GM19468 (cell line): ENCODE results near the gene STXBP6.
"Not testable (repeated sequence)": the region's sequence is repeated elsewhere in the genome, so short reads cannot be mapped to it uniquely, and the experiment has no call there.

Experiments
- ATAC-seq: cut with Tn5 transposase; IDR thresholded peaks from one replicate; pipeline ENCODE4 v1.9.1; 2021; ENCODE audit warnings: mild to moderate bottlenecking, moderate library complexity, moderate number of reproducible peaks; ENCODE audit not compliant: unreplicated experiment; ENCODE audit errors: extremely low read depth

The STXBP6 gene

DNA sequence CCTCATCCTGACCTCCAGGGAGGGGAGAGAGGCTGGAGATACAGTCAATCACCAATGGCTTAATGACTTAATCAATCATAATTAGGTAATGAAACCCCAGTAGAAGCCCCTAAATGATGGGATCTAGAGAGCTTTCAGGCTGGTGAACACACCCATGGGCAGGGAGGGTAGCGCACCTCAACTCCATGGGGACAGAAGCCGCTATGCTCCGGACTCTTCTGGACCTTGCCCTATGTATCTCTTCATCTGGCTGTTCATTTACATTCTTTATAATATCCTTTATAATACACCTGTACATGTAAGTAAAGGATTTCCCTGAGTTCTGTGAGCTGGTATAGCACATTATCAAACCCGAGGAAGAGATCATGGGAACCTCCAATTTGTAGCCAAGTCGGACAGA is 205.9 kb downstream of the STXBP6 start:
- ATAC-seq = no peak

DNA sequence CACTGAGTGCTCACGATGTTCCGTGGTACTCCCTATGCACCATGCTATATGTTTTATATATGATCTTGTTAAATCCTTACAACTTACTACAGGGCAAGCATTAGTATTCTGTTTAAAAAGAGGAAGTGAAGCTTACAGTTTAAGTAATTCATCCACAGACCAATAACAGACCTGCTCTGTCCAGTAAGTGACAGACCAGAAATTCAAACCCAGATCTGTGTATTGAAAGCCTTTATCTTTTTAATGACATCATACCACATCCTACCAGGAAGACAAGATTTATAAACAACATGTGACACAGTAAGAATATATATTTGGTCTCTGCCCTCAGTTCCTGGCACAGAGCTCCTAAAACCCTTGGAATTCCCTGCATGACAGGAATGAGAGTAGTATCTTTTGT is 206.5 kb downstream of the STXBP6 start:
- peak; percentile 85 for ATAC-seq

DNA sequence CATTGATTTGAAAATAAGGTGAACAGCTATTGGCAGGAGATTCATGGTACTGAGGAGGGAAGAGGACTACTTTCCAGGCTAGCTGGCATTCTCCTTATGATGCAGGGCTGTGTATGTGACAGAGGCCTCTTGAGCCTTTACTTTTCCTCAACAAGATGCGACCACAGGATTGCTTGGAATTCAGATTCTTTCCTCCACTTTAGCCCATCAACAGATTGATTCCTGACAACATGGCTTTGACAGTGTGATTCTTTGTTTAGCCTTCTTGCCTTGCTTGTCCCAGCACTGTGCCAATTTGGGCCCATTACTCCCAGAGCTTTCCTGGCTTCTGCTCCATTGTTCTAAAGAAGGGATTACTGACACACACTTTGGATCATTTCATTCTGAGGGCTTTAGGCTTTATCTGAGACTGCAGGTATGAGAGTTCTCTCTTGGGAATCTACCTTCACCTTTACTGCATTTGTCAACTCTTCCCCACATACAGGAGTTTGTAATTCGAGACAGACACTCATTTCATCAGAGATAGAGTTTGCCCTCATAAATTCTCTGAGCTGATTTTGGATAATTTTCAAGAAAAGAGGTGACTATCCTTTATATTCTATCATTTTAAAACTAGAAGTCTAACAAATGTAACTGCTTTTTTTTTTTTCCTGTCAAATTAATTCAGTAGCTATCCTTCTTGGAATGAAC is 209.6 kb downstream of the STXBP6 start:
- no peak for ATAC-seq

DNA sequence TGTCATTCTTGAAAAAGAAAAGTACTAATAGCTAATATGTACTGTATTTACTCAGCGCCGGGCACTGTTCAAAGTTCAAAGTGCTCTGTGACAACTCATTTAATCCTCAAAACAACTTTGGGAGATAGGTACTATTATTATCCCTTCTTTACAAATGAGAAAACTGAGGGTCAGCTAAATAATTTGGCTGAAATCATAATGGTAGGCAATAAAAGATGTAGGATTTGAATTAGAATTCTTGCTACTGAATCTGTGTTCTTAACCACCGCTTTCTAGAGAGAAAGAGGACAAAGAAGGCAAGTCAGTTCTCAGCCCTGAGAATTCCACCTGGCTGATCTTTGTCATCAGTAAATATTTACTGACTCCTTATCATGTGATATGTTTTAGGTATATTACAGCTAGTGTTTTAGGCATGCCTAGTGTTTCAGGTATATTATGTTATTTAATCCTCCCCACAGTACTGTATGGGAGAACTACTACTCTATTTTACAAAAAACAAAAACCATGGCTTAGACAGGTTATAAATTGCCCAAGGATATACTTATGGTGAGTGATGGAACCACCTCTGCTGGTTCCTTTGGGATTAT is 210.2 kb downstream of the STXBP6 start:
- no peak for ATAC-seq

DNA sequence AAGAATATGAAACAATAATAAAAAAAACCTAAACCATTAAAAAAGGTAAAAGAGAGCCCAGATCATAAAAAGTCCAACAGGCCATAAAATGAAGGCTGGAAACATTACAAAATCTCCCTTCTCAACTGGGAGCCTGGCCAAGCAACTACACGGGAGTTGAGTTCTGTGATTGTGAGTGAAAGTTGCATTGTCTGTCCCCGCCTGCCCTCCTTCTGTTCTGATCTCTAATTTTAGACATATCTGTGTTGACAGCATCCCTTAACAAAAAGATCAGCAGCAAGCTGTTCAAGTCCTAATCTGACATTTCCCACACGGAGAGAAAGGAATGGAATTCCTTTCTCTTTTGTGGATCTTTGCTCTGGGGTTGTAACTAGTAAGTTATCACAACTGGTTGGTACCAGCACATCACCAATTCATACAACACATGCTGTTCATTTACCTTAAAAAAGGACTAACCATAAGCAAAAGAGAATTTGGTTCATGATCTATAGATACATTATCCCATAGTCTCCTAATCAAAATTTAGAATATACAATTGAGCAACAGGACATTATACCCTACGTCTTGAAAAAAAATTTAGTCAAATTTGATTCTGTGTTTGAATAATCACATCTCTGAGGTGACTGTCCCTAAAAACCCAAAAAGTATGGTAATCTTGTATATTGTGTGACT is 210.9 kb downstream of the STXBP6 start:
- ATAC-seq = no peak

DNA sequence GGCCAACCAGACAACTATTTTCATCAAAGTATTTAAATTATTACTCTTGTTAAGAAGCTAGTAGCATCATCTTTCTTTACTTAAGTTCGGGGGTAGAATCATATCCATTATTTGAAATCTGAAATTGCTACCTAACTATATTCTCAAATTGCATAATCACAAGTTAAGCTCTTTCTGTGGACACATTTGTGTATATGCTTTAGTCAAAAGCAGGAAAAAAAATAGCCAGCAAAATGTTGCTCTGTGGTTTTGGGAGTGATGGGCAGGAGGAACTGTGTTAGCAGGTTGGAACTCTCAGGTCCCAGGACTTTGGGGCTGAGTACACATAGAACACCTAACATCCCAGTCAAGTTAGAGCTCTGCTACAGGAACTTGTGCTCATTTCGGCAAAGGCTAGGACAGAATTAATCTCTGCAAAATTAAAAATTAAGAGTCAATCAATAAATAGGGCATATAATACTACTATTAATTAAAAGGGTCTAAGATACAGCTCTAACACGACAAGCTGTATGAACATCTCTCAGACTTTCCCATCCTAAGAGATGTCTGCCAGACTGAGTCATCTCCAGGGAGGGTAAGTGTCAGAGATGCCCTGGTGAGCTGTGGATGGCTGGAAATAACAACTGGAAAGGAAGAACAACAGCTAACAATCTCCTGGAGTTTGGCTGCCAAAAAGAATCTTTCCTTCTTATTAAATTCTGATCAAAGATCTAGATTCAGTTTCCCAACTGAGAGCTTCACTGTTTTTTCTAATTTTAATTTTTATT is 212.5 kb downstream of the STXBP6 start:
- no peak for ATAC-seq

DNA sequence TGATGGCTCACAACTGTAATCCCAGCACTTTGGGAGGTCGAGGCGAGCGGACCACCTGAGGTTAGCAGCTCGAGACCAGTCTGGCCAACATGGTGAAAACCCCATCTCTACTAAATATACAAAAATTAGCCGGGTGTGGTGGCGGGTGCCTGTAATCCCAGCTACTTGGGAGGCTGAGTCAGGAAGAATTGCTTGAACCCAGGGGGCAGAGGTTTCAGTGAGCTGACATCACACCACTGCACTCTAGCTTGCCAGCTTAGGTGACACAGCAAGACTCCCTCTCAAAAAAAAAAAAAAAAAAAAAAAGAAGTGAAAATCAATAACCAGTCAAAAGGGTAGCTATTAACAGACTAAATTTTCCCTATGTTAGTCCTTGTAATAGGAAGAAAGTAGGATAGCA is 213.6 kb downstream of the STXBP6 start:
- not testable (repeated sequence) for ATAC-seq

DNA sequence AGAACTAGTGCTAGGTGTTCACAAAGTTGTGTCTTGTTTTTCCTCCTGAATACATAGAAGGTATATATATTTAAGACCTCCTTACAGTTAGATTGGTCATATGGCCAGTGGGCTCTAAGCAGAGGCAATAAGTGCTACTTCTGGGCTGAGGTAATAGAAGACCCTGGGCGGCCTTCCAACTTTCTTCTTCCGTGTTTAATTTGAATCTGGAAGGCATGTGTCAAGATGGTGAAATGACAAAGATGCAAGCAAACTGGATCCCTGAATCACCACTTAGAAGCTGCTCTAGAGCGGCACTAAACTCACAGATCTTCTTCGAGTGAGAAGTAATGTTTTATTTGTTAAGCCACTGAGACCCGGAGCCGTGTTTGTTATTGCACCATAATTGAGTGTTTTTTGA is 215.0 kb downstream of the STXBP6 start:
- no peak for ATAC-seq

DNA sequence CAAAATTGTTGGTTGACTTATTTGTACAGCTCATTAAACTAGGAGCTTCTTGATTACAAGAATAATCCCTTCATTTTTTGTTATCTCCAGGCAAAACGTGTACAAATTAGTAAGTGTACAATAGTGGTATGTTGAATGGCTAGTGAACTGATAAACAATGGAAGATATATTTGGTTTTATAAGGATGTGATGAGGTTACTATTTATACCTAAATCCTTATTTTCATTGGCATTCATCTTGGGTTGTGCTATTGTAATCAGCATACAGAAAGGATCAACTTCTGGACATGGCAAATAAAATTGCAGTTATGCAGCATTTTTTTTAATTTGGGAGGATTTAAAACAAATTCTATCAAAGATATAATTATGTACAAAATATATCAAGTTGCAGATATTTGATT is 216.6 kb downstream of the STXBP6 start:
- no peak for ATAC-seq

DNA sequence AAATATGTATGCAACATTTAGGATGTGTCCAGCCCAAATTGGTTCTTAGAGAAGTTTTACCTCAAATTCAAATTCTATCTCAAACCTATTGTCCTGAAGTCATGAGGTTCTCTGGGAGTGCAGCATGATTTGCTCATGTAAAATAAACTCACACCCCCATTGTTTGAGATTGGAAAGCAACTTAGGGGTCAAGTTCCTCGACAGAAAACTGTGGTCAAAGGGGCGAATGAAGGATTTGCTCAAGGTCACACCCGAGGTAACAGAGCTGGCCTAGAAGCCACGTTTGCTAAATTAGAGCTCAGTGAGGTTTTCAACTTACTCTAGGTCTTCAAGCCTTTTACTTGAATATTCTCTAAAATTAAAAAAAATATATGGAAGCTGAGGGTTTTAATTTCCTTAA is 218.3 kb downstream of the STXBP6 start:
- ATAC-seq = no peak

DNA sequence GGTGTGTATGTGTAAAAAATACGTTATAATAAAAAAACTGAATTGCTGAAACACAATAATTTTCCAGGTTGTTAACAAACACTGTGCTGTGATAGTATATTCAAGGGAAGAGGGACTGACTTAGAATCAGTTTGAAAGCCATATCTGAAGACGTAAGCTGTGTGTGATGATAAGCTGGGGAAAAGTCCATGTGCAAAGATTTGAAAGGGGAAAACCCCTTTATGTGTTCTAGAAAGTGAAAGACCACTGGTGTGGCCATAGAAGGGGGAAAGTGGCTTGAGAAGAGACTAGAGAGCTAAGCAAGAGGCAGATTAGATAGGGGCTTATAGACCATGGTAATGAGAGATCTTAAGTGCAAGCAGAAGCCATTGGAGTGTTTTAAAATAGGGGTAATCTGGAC is 220.1 kb downstream of the STXBP6 start:
- ATAC-seq = no peak

DNA sequence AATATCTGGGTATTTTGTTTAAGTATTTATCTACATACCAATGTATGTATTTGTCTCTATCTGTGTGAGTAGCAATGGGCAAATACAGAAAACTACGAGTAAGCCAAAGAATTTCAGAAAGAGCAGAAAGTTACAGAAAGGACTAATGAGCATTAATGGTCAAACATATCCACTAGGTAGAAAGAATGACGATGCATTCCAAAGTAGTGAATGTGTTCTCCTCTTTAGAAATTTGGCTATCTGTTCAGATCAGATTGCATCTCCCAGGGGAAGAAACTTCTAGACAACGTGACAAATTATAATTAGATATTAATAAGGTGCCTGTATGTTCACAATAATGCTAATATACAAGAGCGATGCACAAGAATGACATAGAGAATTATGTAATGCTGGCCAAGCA is 221.5 kb downstream of the STXBP6 start:
- no peak for ATAC-seq

DNA sequence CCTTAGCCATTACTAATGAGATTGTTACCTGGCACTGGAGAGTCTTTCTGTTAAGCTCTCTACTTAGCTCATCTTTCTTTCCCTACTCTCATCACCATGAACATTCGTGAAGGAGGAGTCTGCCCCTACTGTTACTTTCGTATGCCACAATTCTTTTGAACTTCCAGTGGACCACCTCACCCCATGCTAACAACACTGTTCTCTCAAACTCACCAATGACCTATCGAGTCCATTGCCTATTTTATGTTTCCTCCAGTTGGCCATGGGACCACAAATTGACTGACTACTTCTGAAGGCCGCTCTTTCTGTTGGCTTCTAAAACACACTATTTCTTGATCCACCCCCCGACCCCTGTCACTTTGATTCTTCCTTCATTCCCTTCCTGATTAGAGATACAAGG is 223.6 kb downstream of the STXBP6 start:
- no peak for ATAC-seq

DNA sequence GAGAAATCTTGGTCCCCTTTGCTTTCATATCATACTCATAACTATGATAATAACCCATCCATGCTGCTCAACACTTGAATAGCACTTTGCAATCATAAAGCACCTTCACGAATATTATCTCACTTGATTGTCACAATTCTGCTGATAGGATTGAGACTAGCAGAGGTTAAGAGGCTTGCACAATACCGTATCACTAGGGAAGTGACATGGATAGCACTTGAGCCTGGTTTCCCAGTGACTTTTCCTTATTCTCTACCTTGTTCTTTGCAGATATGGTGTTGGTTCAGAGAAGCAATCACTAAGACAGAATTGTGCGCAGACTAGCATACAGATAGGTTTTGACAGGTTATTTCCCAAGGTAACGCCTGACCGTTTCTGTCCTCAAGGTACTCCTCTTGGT is 229.3 kb downstream of the STXBP6 start:
- ATAC-seq = no peak

DNA sequence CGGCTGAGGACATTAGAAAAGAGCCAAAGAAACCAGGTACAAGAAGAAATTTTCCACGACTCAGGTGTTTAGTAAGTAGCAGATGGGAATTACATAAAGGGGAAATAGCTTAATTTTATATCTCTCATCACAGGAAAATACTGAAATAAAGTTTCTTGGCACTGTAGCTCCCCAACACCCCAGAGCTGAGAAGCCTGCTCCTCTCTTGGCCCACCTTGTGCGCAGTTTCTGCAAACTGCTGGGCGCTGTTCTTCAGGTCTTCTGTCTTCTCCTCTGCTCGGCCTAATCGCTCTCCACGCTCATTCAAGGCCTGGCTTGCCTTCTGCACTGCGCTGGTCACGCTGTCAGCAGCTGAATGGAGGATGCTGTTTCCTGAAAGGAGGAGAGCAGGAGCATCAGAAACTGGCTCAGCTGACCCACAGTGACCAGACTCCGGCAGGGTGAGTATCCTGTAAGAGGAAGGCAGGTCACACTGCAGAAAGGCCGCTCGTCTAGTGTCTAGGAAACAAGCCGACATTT is 231.1 kb downstream of the STXBP6 start:
- ATAC-seq = no peak

DNA sequence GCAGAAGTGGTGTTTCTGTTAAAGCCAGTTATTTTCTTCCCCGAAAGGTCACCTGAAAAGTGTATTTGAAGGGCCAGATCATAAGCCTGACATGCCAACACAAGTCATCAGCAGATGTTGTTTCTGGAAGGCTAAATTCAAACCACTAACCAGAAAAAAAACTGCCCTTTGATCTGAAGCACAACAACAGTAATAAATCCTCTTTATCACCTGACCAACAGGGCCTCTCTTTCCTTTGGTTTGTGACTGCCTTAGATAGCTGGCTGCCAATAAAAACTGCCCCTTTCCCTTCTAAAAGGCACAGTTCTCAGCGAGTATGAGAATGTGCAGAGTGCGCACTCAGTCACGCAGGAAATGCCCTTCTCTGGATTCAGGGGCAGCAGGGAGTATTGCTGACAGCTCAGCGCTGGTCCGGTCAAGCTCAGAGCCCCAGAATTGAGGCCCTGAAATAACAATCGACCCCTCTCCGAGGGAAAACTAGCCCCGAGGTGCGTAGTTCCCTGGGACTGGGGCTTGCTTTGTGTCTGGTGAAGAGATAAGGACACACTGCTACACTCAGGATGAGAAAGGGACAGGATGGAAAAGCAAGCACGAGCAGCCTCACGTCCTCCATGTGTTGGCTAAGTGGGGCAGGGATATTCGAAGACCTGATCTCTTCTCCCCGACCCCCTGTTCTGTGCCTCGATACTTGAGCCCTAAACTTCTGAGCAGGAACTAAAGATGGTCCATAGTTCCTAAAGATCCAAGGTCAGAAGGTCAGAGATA is 231.7 kb downstream of the STXBP6 start:
- no peak for ATAC-seq

DNA sequence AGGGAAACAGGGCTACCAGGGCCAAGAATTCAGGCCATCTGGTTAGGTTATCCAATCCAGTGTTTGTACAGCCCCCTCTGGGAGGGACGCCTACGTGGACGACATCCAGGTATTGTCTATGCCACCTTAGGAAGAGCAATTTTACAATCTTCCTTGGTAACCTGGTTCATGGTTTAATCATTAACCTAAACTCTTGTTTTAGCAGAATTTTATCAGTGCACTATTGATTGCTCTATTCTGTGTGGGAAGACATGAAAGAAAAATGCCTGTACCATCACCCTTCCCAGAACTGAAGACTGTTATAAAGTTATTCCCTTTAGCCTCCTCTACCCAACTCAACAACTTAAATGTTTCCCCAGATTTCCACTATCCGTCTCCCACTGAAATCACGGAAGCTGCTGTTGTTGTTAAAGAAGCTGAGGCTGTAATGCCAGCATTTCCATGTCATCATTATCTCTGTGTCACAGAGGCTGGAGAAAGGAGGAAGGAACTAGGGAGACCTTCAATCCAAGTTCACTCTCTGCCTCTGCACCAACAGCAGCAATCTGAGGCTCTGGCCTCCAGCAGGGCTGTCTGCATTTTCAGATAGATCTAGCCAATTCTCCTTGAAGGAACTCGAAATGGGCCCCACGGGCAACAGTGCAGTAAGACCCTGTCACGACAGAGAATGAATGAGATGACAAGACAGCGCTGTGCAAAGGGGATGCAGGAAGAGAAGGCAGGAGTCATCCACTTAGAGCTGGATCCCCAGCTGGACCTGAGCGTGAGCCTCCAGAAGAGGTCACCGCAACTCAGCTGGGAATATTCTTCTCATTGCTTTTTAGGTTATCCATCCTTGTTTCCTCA is 232.5 kb downstream of the STXBP6 start:
- ATAC-seq = no peak

DNA sequence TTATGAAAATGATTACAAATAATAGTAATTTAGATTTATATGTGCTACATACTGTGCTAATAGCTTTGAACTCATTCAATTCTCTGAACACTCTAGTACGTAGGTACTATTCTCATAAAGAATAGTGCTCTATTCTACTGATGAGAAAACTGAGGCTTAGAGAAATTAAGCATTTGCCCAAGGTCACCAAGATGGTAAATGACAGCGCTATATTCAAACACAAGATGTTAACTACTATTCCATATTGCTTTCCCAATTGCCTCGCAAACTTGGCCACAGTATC is 233.1 kb downstream of the STXBP6 start:
- ATAC-seq = no peak
